Activated CD8-positive, alpha-beta memory T cell treated with anti-CD3 and anti-CD28 coated beads, Interleukin-2, amount 10 ng/mL, durations not matched to agents 7 days and 5 days (primary cell): ENCODE data around the gene KDM7A. TPM values are rescaled to one million over a fixed set of nuclear protein-coding genes. Genes with fewer than 3 reads are reported as not detected.

Source experiments
- ATAC-seq: fragments of 150-1000 bp; cut with Tn5 transposase; one replicate; pipeline ENCODE4 v1.10.0; 2021; ENCODE audit warnings: moderate library complexity
- CTCF ChIA-PET: fragments of 350-600 bp; sonication (Branson Sonifier 250); formaldehyde crosslinking; loops from one replicate; lab custom pipeline; 2021; ENCODE audit warnings: antibody characterized with exemption; lab: Charles Lee
- DNase-seq: peaks from one replicate; pipeline ENCODE4 v3.0.0-alpha.2; 2020
- H3K27ac Mint-ChIP-seq: one replicate; pipeline ENCODE4 v1.8.0; 2021; ENCODE audit warnings: mild to moderate bottlenecking, mixed read lengths
- H3K27me3 Mint-ChIP-seq: one replicate; pipeline ENCODE4 v1.8.0; 2021; ENCODE audit warnings: mixed read lengths
- H3K36me3 Mint-ChIP-seq: one replicate; pipeline ENCODE4 v1.8.0; 2021; ENCODE audit warnings: mild to moderate bottlenecking, mixed read lengths
- H3K4me1 Mint-ChIP-seq: one replicate; pipeline ENCODE4 v1.8.0; 2021; ENCODE audit warnings: mixed read lengths
- H3K4me3 Mint-ChIP-seq: one replicate; pipeline ENCODE4 v1.8.0; 2021; ENCODE audit warnings: mild to moderate bottlenecking, moderate library complexity, mixed read lengths
- H3K9me3 Mint-ChIP-seq: one replicate; pipeline ENCODE4 v1.8.0; 2022; ENCODE audit warnings: low read depth, mixed read lengths
- total RNA-seq, 2 experiments: library from RNA; stranded (reverse); gene quantifications; one replicate each; pipeline ENCODE4 v1.2.3, GENCODE V29; 2021

The KDM7A gene
- total RNA-seq, 2 experiments from 2014 or later = 7.3 to 13.1 TPM

DNA sequence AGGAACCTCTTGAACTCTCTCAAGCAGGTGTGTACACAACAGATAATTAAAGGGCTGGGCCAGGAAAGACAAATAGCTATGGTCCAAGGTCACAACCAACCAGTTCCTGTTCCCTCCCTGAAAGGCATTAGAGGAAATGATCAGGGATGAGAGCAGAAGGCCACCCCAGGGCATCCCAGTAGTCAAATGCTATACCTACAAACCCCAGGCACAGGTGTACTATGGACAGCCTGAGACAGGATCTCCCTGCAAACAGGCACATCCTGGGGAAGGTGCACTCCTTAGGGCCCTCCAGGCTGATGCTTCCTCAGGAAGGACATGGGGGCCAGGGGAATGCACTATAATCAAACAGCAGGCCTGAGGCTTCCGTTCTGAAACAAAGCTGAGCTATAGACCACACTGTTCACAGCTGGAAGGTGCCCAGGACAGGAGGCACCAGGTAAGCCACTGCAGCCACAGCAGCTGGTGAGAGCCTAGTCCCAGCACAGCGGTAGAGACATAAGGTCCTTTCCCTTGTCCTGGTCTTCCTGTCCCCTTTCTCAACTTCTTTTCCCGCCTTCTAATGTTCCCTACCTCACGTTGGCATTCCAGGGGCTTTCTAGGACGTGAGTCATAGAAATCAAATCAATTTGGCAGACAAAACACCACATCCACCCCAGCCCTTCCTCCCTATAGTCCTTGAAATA is 127.3 kb downstream of the KDM7A start:
- Mint-ChIP-seq H3K36me3 (peaks cover 67% of the 10 kb centered on the region), H3K9me3 (no peaks in the 10 kb centered on the region), H3K27ac (no peak overlapping the region), H3K27me3 (no peaks in the 10 kb centered on the region), H3K4me3 (no peak overlapping the region), H3K4me1 (peaks cover 21% of the 10 kb centered on the region)
- CTCF ChIA-PET = interaction anchor here (2.4 kb wide), 1 partner anchor 11 kb away, joined by 5 read pairs; no protein-coding TSS in a partner anchor
- no peak for ATAC-seq
- DNase-seq = no peak

DNA sequence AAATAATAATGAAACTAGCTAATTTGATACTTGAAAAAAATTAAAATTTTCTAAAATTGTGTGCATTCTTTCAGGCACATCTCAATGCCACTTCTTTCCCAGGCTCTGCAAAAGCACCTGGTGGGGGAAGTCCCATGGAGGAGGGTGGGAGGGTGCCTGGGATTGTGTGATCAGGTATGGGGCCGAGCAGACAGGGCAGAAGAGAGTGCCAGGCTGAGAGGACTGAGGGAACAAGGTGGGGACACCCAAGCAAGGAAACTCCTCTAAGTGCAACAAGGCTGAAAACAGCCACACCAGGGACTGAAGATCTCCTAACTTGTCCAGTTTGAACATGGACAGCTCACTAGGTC is 127.8 kb downstream of the KDM7A start:
- CTCF ChIA-PET = interaction anchor here (2.4 kb wide), 1 partner anchor 11 kb away, joined by 5 read pairs; no protein-coding TSS in a partner anchor
- DNase-seq (no peak), ATAC-seq (no peak)
- Mint-ChIP-seq H3K4me1 (peaks cover 16% of the 10 kb centered on the region), H3K9me3 (no peaks in the 10 kb centered on the region), H3K36me3 (peaks cover 65% of the 10 kb centered on the region), H3K27me3 (no peaks in the 10 kb centered on the region), H3K4me3 (no peak overlapping the region), H3K27ac (no peak overlapping the region)

DNA sequence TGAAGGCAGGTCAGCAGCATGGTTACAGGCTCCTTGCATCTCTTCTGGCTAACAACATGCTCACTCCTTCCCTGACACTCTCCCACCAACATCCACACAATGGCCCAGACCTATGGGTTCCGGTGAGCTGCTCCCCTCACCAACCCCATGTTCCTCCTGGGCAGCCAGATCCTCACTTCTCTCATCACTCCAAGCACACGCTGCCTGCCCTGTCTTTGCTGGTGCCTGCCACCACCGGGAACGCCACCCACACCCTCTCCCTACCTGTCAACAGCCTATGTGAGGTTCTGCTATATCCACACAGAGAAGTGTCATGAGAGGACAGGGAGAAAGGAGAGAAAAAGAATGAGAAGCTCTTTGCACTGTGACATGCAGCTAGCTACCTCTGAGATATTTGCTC is 128.6 kb downstream of the KDM7A start:
- Mint-ChIP-seq H3K9me3 (no peaks in the 10 kb centered on the region), H3K27me3 (no peaks in the 10 kb centered on the region), H3K4me1 (peaks cover 9% of the 10 kb centered on the region), H3K27ac (no peak overlapping the region), H3K4me3 (no peak overlapping the region), H3K36me3 (peaks cover 62% of the 10 kb centered on the region)
- CTCF ChIA-PET = interaction anchor here (2.4 kb wide), 1 partner anchor 12 kb away, joined by 5 read pairs; no protein-coding TSS in a partner anchor
- DNase-seq = no peak
- no peak for ATAC-seq

DNA sequence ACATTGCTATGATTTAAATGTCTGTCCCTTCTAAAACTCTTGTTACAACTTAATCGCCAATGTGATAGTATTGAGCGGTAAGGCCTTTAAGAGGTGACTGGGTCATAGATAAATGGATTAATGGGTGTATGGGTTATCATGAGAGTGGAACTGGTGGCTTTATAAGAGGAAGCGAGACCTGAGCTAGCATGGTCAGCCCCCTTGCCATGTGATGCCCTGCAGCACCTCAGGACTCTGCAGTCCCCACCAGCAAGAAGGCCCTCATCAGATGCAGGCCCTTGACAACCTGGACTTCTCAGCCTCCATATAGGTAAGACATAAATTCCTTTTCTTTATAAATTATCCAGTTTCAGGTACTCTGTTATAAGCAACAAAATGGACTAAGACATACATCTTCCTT is 129.6 kb downstream of the KDM7A start:
- H3K27ac Mint-ChIP-seq = no peak overlapping the region
- CTCF ChIA-PET = interaction anchor here (0.7 kb wide), 2 partner anchors 118 to 195 kb away, joined by 3 read pairs; no protein-coding TSS in a partner anchor
- no peaks in the 10 kb centered on the region for H3K9me3 Mint-ChIP-seq
- ATAC-seq (no peak), DNase-seq (no peak)
- no peaks in the 10 kb centered on the region for H3K27me3 Mint-ChIP-seq
- peaks cover 6% of the 10 kb centered on the region for H3K4me1 Mint-ChIP-seq
- no peak overlapping the region for H3K4me3 Mint-ChIP-seq
- H3K36me3 Mint-ChIP-seq = peaks cover 60% of the 10 kb centered on the region

DNA sequence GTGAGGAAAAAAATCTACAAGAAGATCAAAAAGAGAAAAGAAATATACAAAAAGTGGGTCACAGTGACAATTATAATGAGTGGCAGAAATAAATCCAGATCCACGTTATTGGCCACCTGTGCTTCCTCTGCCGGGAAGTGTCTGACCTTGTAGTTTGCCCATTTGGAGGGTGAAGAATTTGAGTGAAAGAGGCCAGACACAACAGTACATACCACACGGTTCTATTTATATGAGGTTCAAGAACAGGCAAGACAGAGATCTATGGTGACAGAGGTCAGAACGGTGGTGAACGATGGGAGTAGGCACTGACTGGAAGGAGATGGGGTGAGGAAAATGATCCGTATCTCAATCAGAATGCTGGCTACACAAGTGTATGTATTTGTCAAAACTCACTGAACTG is 131.1 kb downstream of the KDM7A start:
- no peaks in the 10 kb centered on the region for H3K27me3 Mint-ChIP-seq
- H3K4me1 Mint-ChIP-seq = peaks cover 3% of the 10 kb centered on the region
- no peak for DNase-seq
- CTCF ChIA-PET = no interaction called here
- no peak overlapping the region for H3K27ac Mint-ChIP-seq
- no peak for ATAC-seq
- no peaks in the 10 kb centered on the region for H3K9me3 Mint-ChIP-seq
- H3K36me3 Mint-ChIP-seq = peaks cover 64% of the 10 kb centered on the region
- no peak overlapping the region for H3K4me3 Mint-ChIP-seq

DNA sequence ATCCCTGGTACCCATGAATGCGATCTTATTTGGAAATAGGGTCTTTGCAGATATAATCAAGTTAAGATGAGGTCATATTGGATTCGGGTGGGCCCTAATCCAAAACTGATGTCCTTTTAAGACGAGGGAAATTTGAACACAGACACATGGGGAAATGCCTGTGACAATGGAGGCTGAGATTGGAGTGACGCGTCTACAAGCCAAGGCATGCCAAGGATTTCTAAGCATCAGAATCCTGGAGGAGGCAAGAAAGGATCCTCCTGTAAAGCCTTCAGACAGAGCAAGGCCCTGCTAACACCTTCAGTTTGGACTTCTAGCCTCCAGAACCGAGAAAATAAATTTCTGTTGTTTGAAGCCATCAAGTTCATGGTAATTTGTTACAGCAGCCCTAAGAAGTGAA is 132.5 kb downstream of the KDM7A start:
- no peaks in the 10 kb centered on the region for H3K9me3 Mint-ChIP-seq
- no peak for ATAC-seq
- no peak overlapping the region for H3K4me3 Mint-ChIP-seq
- peaks cover 16% of the 10 kb centered on the region for H3K4me1 Mint-ChIP-seq
- H3K36me3 Mint-ChIP-seq = peaks cover 66% of the 10 kb centered on the region
- no peak overlapping the region for H3K27ac Mint-ChIP-seq
- DNase-seq = no peak
- CTCF ChIA-PET = no interaction called here
- no peaks in the 10 kb centered on the region for H3K27me3 Mint-ChIP-seq

DNA sequence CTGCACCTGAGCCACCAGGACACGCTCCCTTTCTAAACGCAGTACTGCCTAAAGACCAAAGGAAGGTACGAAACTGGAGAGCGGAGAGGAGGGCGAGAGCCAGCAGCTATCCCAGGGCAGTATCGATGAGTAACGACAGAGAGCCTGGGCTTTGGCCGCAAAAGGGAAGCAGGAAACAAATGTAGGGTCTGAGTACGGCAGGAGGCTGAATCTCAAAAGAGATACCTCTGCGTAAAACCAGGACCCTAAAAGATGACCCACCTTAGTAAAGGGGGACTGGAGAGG is 134.5 kb downstream of the KDM7A start:
- no peak for DNase-seq
- Mint-ChIP-seq H3K36me3 (peaks cover 69% of the 10 kb centered on the region), H3K9me3 (no peaks in the 10 kb centered on the region), H3K4me1 (peaks cover 25% of the 10 kb centered on the region), H3K27me3 (no peaks in the 10 kb centered on the region), H3K27ac (no peak overlapping the region), H3K4me3 (no peak overlapping the region)
- no peak for ATAC-seq
- CTCF ChIA-PET = interaction anchor here (1.6 kb wide), 1 partner anchor 12 kb away, joined by 3 read pairs; no protein-coding TSS in a partner anchor

DNA sequence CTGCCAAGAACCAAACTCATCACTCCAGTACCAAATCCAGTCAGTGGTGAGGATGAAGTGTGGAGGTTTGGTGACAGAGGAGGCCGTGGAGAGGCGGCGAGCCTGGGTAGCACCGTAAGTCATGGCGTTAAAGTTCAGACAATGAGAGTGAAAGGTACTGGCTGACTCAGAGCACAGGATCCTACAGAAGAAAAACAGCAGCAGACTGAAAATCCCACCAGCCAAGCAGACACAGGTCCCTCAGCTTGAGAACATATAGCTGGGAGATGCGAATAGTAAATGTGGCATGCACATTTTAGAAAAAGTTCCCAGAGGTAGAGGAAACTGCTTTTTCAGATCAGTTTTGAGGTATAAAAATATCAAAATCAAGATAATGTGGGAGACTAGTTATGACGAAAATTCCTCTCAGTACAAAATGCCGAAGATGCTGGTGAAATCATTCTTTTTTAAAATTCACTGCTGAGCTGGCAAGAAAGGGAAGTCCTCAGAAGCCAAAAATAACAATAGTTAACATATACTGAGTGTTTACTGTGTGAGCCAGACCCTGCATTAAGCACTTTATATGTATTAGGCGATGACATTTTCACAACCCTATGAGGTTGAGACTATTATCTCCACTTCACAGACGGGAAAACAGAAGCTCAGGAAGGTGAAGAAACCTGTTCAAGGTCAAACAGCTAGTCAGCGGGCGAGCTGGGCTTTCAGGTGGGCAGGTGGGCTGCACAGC is 135.0 kb downstream of the KDM7A start:
- Mint-ChIP-seq H3K27me3 (no peaks in the 10 kb centered on the region), H3K4me1 (peaks cover 30% of the 10 kb centered on the region), H3K4me3 (no peak overlapping the region), H3K36me3 (peaks cover 69% of the 10 kb centered on the region), H3K27ac (no peak overlapping the region), H3K9me3 (no peaks in the 10 kb centered on the region)
- ATAC-seq = no peak
- DNase-seq = peak; percentile 14
- CTCF ChIA-PET = interaction anchor here (1.6 kb wide), 1 partner anchor 13 kb away, joined by 3 read pairs; no protein-coding TSS in a partner anchor

DNA sequence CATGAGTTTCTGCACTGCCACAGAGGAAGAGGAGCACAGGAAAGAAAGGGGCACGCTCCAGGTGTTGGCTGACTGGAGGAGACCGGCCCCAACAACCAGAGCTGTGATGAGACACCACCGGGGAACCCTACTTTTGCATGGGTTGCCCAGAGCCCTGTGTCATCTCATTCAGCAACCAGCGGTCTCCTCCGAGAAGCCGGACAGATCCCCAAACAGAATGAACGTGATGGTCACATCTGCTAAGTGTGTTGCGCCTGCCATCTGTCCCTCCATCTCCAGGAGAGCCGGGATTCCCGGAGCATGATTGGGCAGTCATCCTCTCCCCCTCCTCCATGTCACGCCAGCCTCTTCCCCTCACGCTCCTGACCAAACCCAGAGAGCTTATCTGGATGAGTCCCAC is 136.9 kb downstream of the KDM7A start:
- DNase-seq (peak; percentile 27), ATAC-seq (no peak)
- Mint-ChIP-seq H3K27ac (no peak overlapping the region), H3K36me3 (peaks cover 69% of the 10 kb centered on the region), H3K4me3 (no peak overlapping the region), H3K4me1 (peaks cover 41% of the 10 kb centered on the region), H3K9me3 (no peaks in the 10 kb centered on the region), H3K27me3 (no peaks in the 10 kb centered on the region)
- CTCF ChIA-PET = interaction anchor here (0.8 kb wide), 1 partner anchor 264 kb away, joined by 3 read pairs; no protein-coding TSS in a partner anchor

DNA sequence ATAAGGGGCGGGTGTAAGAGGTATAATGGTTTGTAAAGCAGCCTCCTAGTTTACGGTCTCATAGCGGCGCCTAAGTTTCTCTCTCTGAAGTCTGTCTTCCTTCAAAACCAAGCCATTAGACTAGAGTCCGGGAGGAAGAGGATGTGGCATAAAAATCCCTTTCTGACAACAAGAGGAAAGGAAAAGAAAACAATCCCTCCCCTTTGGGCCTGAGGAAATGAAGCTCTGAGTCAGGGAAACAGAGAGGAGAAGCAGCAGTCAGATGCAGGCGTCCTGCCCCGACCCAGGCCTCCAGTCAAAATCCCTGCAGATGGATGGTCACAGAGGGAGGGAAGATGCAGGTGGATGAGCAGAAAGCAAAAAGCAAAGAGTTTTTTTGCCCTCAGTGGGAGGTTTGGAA is 137.7 kb downstream of the KDM7A start:
- Mint-ChIP-seq H3K27ac (no peak overlapping the region), H3K36me3 (peaks cover 67% of the 10 kb centered on the region), H3K4me1 (peaks cover 41% of the 10 kb centered on the region), H3K4me3 (no peak overlapping the region), H3K27me3 (no peaks in the 10 kb centered on the region), H3K9me3 (no peaks in the 10 kb centered on the region)
- CTCF ChIA-PET = interaction anchor here (0.8 kb wide), 1 partner anchor 265 kb away, joined by 3 read pairs; no protein-coding TSS in a partner anchor
- DNase-seq = peak; percentile 11
- ATAC-seq = no peak

DNA sequence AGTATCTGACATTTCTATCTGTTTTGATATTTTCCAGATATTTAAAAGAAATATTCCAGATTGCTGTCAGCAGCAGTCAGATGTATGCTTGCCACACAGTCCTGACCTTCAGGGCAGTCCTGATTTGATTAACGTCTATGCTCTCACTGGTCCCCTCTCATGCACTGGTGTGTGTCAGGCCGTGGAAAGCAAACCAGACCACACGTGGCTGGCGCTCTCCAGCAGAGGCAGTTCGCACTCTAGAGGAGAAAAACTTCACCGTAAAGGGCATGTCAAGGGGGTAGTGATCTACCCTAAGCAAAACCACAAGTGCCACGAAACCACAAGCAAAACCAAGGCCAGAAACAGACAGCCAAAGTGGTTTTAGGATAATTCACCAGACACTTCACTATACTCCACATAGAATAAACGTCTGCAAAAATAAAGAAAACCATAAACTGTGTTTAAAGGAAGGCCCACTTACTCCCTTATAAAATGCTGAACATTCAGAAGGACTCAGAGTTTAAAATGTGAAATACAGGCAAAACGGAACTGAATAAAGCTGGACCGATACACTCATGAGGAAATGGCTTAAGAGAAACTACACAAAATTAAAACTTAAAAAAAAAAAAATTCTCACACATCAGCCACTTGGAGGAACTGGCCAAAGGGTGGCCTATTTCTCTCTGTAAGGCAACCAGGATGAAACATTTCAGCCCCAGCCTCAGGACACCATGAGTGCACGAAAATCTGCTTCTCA is 140.4 kb downstream of the KDM7A start:
- H3K4me1 Mint-ChIP-seq = peaks cover 45% of the 10 kb centered on the region
- H3K27me3 Mint-ChIP-seq = no peaks in the 10 kb centered on the region
- H3K4me3 Mint-ChIP-seq = no peak overlapping the region
- no peaks in the 10 kb centered on the region for H3K9me3 Mint-ChIP-seq
- peak overlapping the region; percentile 67 for H3K27ac Mint-ChIP-seq
- CTCF ChIA-PET = no interaction called here
- DNase-seq = peak; percentile 54
- peaks cover 64% of the 10 kb centered on the region for H3K36me3 Mint-ChIP-seq
- peak; percentile 60 for ATAC-seq

DNA sequence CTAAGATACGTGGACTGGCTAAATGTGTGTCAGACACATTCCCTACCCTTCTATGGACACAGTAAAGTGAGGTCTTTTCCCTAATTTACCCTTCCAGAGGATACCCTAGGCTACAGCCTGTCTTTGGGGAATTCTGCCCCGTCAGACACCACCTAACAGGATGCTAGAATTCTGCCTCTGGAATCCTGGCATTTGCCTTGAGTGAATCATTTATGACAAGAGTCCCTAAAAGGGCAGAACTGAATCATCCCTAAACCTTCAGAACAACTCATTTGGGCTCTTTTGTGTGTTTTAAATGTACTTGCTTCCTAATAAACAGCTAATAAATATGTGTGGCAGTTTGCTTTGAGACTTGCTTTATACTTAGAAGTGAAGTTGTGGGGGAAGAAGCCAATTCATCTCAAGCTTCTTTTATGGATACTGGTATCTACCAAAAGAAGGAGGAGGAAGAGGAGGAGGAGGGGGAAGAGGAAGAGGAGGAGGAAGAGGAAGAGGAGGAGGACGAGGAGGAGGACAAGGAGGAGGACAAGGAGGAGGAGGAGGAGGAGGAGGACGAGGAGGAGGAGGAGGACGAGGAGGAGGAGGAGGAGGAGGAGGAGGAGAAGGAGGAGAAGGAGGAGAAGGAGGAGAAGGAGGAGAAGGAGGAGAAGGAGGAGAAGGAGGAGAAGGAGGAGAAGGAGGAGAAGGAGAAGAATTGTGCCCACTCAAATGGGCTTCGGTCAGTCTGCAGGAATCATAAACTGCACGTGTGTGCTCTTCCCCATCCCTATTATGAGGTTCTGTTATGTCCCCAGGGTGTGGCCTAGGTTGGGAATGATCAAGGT is 141.2 kb downstream of the KDM7A start:
- ATAC-seq = no peak
- peak; percentile 16 for DNase-seq
- CTCF ChIA-PET = interaction anchor here (0.6 to 0.7 kb wide), 3 partner anchors 24 to 355 kb away, joined by 3 to 4 read pairs (median 3); no protein-coding TSS in a partner anchor
- H3K27ac Mint-ChIP-seq = no peak overlapping the region
- no peaks in the 10 kb centered on the region for H3K27me3 Mint-ChIP-seq
- peaks cover 62% of the 10 kb centered on the region for H3K36me3 Mint-ChIP-seq
- H3K4me3 Mint-ChIP-seq = no peak overlapping the region
- peaks cover 46% of the 10 kb centered on the region for H3K4me1 Mint-ChIP-seq
- no peaks in the 10 kb centered on the region for H3K9me3 Mint-ChIP-seq
